NCI-H1092 (cell line): Measurements from ENCODE around the gene ACOX3.

Source experiments
- DNase-seq: peaks from one replicate; lab custom pipeline; 2025; lab: John Stamatoyannopoulos, UW

The ACOX3 gene

GRCh38 chr4:8467016-8467415 is 26.5 kb upstream of the ACOX3 start:
- no peak for DNase-seq

- no peak for DNase-seq
Observed at GRCh38 chr4:8465615-8466611, 25.4 kb upstream of the ACOX3 start.

GRCh38 chr4:8464381-8464780 is 23.9 kb upstream of the ACOX3 start:
- DNase-seq, result no peak

GRCh38 chr4:8463811-8464210 is 23.3 kb upstream of the ACOX3 start:
- DNase-seq, result no peak

- DNase-seq, result no peak
Observed at GRCh38 chr4:8461616-8462015, 21.1 kb upstream of the ACOX3 start.

GRCh38 chr4:8461086-8461485 is 20.6 kb upstream of the ACOX3 start:
- DNase-seq, result no peak

- no peak for DNase-seq
Observed at GRCh38 chr4:8459867-8460445, 19.4 kb upstream of the ACOX3 start.

- no peak for DNase-seq
Observed at GRCh38 chr4:8457646-8458252, 17.2 kb upstream of the ACOX3 start.

GRCh38 chr4:8453957-8454356 is 13.4 kb upstream of the ACOX3 start:
- DNase-seq, result no peak

- no peak for DNase-seq
Observed at GRCh38 chr4:8451440-8452182, 11.1 kb upstream of the ACOX3 start.

- no peak for DNase-seq
Observed at GRCh38 chr4:8446122-8446521, 5.6 kb upstream of the ACOX3 start.

- no peak for DNase-seq
Observed at GRCh38 chr4:8443801-8444200, 3.3 kb upstream of the ACOX3 start.

GRCh38 chr4:8442596-8443358 is 2.3 kb upstream of the ACOX3 start:
- no peak for DNase-seq

- no peak for DNase-seq
Observed at GRCh38 chr4:8441499-8442091, 1.1 kb upstream of the ACOX3 start.

- DNase-seq, result no peak
Observed at GRCh38 chr4:8439914-8440491, 520 bp downstream of the ACOX3 start.

- DNase-seq, result no peak
Observed at GRCh38 chr4:8439168-8439567, 1.4 kb downstream of the ACOX3 start.

- no peak for DNase-seq
Observed at GRCh38 chr4:8438743-8439142, 1.8 kb downstream of the ACOX3 start.

GRCh38 chr4:8437281-8437680 is 3.2 kb downstream of the ACOX3 start:
- no peak for DNase-seq

GRCh38 chr4:8435656-8436121 is 4.8 kb downstream of the ACOX3 start:
- DNase-seq, result no peak

- DNase-seq, result no peak
Observed at GRCh38 chr4:8434251-8435073, 6.1 kb downstream of the ACOX3 start.
